ENCODE results near the gene KRTAP5-10.

- TF ChIP-seq GATA2 (IDR thresholded peaks at IDR 0.05; ENCODE audit: low read depth, low read length): no peak
- TF ChIP-seq GATA3 (IDR thresholded peaks at IDR 0.05; ENCODE audit: low read depth, low read length): no peak
Measured at GRCh38 chr11:71527576-71528210, 37.7 kb upstream of the KRTAP5-10 start.
